HG02610 (cell line): ENCODE measurements around the gene KCP.

Experiments used
- ATAC-seq: cut with Tn5 transposase; IDR thresholded peaks from one replicate; pipeline ENCODE4 v1.9.1; 2021; ENCODE audit warnings: mild to moderate bottlenecking, moderate library complexity; ENCODE audit not compliant: unreplicated experiment

The KCP gene

DNA sequence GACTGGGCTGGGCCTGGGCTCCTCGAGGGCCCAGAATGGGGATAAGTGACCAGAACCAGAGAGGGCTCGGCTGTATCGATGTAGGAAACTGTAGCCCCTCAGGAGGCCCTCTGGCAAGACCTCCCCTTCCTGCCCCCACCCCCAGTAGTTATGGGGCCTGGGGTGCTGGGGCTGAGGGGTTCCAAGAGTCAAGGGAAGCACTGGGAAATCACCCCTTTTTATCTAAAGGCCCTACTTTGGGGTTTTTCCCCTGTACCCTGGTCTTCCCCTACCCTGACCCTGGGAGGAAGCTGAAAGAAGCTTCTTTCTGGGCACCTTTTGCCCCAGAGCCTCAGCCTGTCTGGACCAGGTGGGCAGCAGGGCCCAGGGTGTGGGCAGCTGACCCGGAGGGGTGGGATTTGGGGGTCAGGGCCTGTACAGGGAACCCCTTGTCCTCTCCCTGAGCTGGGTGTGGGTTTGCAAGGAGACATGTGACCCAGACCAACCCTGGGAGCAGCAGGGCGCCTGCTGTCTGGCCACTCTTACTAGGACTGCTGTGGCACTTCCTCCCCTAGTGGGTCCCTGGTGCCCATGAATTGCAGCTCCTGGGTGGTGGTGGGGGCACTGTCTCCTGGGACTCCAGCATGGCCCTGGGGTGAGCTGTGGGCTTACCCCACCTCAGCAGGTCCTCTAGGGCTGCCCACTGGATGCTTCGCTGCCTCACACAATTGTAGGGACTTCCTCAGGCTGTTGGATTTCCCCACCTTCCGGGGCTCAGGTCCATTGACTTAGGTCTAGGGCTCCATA is 28.8 kb upstream of the KCP start:
- peak; percentile 27 for ATAC-seq

DNA sequence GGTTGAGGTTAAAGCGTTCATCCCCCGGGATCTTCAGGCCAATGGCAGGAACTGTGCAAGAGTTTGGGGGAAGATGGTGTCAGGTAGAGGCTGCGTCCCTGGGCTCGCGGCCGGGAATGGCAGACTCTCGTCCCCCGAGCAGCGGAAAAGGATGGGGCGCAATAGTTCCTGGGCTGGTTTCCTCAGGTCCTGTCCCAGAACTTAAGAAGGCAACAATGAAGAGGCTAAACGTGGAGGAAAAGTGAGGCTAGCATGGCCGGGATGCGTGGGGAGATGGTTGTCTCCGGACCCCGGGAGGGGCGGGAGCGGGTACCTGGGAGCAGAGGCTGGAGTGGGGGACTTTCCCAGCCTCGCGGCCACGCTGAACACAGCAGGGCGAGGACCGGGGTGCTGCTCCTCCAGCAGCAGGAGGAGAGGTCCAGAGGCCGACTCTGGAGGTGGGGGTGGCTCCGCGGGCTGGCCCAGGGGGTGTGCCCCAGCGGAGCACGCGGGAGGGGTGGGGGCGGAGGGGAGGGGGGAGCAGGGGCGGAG is 28.1 kb upstream of the KCP start:
- peak; percentile 15 for ATAC-seq

DNA sequence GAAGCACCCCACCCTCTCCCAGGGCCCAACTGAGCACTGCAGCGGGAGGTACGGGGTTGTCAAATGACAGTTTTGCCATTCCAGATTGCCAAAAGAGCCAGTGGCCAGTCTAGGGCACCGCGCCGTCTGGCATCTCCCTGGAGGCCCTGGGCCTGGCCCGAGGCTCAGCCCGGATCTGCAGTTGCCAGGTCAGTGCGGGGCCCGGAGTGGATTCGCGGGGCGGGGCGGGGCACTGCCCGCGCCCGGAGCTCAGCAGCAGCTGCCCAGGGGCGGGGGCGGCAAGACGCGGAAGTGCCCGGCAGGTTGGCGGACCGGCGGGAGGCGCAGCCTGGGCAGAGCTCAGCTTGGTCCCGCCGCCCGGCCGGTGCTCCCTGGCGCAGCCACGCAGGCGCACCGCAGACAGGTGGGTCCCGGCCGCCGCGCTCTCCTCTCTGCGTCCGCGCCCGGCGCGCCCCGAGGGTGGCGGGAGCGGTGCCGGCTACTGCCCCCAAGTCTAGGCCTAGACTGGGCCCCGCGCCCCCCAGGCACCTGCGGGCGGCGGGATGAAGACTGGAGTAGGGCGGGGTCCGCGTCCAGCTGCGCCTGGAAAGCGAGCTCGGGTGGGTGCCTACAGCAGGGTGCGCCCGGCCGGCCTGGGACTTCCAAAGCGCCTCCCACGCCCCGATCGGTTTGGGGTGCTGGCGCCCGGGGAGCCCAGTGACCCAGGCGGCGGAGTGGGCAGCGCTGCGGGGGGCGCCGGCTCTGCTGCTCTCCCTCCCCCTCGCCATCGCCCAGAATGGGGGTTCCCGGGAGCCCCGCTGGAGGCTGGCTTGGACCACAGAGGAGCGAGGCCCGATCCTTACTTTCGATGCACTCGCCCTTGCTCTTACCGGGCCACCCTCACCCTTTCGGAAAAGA is 27.4 kb upstream of the KCP start, which contains the start of gene IRF5:
Gene IRF5 (plus strand): TSS at position 281 of the 897 bp plus-strand sequence. CDS start 4,155 bp downstream, outside the sequence.
- ATAC-seq = no peak

- ATAC-seq = no peak
Observed at GRCh38 chr7:128937271-128937646, 26.8 kb upstream of the KCP start.

GRCh38 chr7:128936798-128937197 is 26.3 kb upstream of the KCP start:
- ATAC-seq = no peak

DNA sequence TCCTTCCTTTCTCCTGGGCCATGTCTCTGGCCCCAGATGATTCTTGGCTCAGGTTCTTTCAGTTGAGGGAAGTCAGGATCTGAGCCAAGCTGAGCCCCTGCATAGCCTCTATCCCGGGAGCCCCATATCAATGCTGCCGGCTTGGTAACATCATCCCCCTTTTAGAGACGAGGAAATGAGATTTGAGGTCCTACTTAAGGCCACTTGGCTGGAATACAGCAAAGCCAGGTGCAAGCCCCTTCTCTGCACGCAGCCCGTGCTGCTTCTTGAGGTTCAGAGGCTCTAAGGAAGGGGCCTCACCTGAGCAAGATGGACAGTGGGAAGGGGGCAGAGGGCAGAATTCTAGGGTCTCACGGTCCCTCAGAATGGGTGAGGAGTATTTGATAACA is 24.8 kb upstream of the KCP start:
- ATAC-seq = no peak

- peak; percentile 30 for ATAC-seq
Observed at GRCh38 chr7:128934361-128935341, 24.1 kb upstream of the KCP start.

DNA sequence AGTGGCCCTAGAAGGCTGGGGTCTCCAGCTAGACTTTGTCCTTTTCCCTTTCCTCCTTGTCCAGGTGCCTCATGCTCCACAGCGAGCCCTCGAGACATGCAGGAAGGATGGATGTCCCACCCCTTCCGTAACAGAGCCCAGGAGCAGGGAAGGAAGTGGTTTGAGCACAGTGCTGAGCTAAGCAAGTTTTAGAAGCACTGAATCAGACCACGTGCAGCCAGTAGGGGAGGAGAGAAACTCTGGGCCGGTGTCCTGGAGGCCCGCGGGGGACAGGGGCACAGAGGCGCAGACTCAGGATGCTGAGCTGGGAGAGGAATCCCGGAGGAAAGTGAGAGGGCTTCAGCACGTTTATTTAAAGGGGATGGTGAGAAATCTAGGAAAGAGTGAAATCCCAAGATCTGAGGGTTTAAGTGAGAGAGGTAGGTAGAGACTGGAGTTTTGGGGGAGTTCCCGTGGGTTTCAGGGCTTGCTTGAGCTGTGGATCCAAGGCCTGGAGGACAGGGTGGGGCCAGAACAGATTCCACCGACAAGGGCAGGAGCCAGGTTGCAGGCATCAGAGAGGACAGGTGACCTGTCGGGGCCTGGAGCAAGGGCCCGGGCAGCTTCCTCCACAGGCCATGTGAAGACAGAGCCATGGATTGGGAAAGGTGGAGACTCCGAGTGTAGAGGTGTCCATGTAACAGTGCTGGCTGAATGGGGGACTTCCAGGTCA is 22.8 kb upstream of the KCP start:
- ATAC-seq = peak; percentile 43

DNA sequence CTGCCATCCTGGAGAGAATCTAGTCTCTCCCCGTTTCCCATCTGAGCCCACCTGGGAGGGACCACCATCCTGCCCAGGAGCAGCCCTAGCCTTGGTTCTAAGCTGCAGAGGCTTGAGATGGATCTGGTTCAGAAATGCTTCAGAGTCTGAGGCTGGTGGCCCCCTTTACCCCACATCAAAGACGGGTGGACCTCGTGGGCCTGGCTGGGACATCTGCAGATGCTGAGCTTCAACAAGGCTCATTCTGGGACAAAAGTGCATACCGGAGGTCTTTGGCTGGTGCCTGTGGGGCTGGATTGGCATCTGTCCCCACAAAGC is 22.3 kb upstream of the KCP start:
- no peak for ATAC-seq

GRCh38 chr7:128931965-128932861 is 21.7 kb upstream of the KCP start:
- no peak for ATAC-seq

- ATAC-seq = no peak
Observed at GRCh38 chr7:128931190-128931798, 20.8 kb upstream of the KCP start.

DNA sequence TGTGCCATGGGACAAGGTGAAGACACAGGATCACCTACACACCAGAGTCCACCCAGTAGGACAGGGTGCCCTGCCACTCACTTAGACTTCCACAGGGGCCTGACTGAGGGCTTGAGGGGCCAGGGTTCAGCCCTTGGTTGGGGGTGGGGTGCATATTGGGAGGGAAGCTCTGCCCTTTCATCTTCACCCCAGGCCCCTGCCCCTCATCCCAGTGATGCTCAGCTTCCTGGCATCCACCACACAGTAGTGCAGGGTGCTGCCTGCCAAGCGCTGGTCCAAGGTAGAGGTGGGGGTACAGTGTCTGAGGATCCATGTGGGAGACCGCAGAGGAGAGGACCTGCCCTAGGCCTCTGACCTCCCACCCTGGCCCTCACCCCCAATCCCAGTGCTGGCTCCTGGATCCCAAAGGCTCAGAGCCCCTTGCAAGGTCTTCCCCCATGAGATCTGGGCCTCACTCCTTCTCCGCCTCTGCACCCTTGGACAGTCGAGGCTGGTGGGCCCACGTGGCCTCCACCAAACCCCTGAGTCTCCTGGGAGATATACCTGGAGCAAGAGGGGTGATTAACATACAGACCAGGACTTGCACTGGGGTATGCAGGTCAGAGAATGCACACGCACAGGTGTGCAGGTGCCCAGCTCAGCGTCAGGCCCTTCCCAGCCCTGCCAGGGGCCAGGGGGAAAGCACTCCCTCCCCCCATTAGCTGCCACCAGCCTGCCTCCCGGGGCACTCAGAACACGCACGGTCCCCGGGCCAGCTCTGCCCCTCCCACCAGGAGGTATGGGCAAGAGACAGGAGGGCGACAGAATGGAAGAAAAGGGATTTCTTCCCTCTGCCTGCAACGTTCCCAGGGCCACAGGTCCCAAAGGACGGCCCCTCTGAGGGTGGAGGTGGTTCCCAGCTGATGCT is 18.6 kb upstream of the KCP start:
- no peak for ATAC-seq

DNA sequence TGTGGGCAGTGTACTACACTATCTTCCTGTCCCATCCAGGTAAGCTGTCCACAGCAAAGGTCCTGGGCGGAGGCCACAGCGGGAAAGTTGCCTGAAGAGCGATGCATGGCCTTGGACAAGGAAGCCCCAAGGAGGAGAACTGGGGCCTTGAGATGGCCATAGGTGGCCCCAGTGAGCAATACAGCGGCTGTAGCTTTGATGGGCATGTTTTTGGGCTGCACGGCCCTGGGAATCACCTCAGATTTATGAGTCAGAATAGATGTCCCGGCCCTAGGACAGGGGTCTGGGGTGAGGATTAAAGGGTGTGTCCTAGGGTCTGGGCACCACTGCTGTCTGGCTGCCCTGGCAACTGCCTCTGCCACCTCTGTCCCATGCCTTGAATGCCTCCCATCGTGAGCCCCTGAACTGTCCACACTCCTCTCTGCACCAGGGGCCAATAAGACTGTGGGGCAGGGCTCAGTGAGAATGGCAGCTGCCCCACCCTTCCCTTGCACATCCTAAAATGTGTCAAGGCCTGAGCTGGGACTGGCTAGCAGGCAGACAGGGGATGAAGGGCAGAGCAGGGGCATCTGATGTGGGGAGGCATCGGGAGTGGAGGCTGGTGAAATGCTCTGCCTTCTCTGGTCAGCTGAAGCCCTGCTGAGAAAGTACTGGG is 17.8 kb upstream of the KCP start:
- ATAC-seq = no peak

- no peak for ATAC-seq
Observed at GRCh38 chr7:128924707-128925588, 14.4 kb upstream of the KCP start.

DNA sequence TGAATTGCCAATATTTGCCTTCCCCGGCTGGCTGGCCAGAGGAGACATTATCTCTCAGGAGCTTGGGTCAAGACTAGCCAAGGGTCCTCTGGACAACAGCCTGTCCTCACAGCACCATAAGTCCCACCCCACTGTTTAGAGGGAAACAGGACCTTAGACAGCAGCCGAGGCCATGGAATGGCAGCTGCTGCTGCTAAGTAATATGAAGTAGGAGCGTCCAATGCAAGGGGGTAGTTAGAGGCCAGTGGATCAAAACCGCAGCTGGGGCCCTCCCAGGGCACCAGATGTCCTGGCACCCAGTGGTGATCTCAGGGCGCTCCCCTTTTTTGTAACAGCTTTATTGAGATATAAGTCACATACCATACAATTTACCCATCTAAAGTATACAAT is 12.9 kb upstream of the KCP start:
- no peak for ATAC-seq
